G401.6 (cell line): ENCODE results near the gene PIK3CB.
"Not testable (repeated sequence)": the region's sequence is repeated elsewhere in the genome, so short reads cannot be mapped to it uniquely, and the experiment has no call there.

Experiments used
- FAIRE-seq: peaks from 2 replicates; lab custom pipeline; 2012; peaks lifted over from hg19 to GRCh38; lab: Jason Lieb, UNC

Gene PIK3CB

GRCh38 chr3:138834596-138835396 lies at the start of gene PIK3CB:
Gene PIK3CB, minus strand, starts transcription at chr3:138834928. Its CDS starts 75,585 bp downstream, at chr3:138759343.
- no peak for FAIRE-seq

DNA sequence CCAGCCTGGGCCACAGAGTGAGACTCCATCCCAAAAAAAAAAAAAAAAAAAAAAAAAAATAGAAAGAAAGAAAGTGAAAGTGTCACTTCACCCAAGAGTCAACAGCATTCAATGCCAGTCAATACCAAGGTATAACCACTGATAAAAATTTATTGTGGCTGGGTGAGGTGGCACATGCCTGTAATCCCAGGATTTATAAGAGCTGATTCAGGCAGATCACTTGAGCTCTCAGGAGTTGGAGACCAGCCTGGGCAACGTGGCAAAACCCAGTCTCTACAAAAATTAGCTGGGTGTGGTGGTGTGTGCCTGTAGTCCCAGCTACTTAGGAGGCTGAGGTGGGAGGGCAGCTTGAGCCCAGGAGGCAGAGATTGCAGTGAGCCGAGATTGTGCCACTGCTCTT lies 46.5 kb upstream of the PIK3CB start:
- FAIRE-seq, result no peak

- no peak for FAIRE-seq
Measured at GRCh38 chr3:138879541-138880380, 45.0 kb upstream of the PIK3CB start.

DNA sequence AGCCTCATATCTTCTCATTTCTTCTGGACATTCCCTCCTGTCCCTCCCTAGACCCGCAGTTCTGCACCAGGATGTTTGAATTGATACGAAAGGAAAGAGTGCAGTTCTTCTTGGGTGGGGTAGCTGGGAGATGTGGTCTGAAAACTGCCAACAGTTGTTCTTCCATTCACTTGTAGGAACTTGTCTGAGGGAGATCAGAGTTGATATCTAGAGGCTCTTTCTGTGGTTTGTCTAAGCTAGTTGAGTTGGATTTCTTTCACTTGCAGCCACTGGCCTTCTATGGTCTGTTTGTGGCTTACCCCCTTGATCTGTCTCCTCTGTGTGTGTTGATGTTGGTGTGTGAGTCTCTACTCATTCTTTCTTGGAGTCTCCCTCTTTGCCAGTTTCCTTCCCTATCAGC lies 42.5 kb upstream of the PIK3CB start:
- FAIRE-seq, result no peak

- FAIRE-seq, result no peak
Measured at GRCh38 chr3:138875754-138876664, 41.3 kb upstream of the PIK3CB start.

DNA sequence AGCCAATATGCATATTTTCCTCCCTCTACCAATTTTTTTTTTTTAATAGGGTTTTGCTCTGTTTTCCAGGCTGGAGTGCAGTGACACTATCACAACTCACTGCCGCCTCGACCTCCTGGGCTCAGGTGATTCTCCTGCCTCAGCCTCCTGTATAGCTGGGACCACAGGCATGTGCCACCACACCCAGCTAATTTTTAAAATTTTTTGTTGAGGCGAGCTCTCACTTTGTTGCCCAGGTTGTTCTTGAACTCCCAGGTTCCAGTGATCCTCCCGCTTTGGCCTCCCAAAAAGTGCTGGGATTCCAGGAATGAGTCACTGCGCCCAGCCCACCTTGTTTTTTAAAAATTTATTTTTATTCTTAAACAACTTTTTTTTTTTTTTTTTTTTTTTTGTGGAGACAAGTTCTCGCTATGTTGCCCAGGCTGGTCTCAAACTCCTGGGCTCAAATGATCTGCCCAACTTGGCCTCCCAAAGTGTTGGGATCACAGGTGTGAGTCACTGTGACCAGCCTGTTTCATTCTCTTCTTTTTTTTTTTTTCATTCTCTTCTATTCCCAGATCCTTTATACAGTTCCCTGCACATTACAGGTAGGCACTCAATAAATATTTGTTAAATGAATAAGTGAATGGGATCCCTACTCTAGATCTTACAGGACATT lies 40.5 kb upstream of the PIK3CB start:
- no peak for FAIRE-seq

- FAIRE-seq, result no peak
Measured at GRCh38 chr3:138873471-138874278, 38.9 kb upstream of the PIK3CB start.

GRCh38 chr3:138872632-138873031 lies 37.9 kb upstream of the PIK3CB start:
- no peak for FAIRE-seq

DNA sequence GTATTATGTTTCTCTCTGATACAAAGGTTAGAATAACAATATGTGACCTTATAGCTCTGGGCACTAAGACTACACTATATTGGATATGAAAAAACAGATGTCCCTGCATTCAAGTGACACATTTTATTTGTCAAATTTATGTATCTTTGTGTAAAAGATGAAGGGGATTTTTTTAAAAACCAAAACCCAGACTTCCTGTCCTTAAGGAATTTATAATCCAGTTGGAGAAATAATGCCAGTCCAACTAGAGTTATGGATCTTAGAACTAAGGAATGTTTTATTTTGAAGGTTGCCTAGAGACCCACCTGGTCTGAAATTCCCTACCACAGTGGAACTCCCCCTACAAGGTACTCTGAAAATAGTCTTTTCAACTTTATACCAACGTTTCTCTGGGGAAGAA lies 33.3 kb upstream of the PIK3CB start:
- FAIRE-seq, result no peak

- FAIRE-seq, result no peak
Measured at GRCh38 chr3:138863776-138864113, 29.0 kb upstream of the PIK3CB start.

- FAIRE-seq, result no peak
Measured at GRCh38 chr3:138862924-138863775, 28.4 kb upstream of the PIK3CB start.

DNA sequence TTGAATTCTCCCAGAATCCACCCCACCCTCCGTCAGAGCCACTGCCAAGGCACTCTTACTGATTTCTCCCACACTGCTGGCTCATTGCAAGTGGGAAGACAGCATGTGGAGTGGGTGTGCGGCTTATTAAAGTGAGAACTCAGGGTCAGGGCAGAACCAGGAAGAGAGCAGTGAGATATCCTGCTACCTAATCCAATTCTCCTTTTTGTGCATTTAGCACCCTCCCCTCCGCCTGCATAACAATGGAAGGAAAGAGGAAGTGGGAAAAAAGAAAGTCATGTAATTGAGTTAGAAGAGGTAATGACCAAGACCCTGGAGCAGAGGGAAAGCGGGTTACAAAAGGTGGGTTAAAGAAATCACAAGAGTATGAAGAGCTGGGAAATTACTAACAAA lies 27.8 kb upstream of the PIK3CB start:
- no peak for FAIRE-seq

DNA sequence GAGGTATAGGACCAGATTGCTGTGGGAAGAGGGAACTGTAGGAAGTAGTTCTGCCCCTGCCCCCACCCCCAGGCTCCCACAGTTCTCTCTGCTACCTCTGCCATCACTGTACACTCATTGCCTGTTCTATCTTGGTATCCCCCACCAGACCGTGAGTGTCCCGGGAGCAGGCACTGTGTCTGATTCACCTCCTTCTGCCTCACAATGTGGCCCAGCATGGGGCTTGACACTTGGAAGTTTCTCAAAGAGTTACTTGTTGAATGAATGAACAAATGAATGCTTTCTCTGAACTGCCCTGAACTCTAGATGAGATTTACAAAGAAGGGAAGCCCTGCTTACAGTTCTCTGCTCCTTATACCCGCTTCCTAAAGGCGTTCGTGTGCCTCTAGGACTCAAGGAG lies 27.1 kb upstream of the PIK3CB start:
- no peak for FAIRE-seq

- FAIRE-seq, result no peak
Measured at GRCh38 chr3:138856799-138857198, 22.1 kb upstream of the PIK3CB start.

GRCh38 chr3:138854940-138855339 lies 20.2 kb upstream of the PIK3CB start:
- no peak for FAIRE-seq

DNA sequence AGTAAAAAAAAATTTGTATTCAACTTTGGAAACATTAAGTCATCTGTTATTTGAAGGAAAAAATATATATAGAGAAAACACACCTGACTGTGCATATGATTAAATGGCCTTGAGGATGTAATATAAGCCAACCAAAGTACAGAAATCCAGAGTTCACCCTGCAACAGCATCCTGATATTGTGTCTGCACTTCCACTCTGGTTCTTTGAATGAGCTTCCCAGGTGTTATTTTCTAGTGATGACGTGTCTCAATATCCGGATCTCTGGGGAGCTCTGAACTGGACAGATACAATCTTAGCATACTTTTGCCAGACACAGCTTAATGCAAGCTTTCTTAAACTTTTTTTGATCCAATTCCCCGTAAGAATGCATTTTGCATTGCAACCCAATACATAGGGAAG lies 19.5 kb upstream of the PIK3CB start:
- FAIRE-seq, result no peak

DNA sequence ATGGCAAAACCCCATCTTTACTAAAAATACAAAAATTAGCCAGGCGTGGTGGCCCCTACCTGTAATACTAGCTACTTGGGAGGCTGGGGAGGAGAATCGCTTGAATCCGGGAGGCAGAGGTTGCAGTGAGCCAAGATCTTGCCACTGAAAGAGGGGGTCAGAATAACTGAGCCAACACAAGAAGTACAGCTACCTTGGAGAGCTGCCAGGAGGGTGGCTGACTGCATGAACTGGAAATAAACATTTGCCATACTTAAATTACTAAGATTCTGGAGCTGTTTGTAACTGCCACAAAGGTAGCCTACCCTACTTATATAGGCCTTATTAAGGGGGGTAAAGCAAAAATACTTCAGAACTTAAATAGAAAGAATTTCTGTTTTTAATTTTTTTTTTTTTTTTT lies 15.4 kb upstream of the PIK3CB start:
- no peak for FAIRE-seq

GRCh38 chr3:138849222-138849940 lies 14.7 kb upstream of the PIK3CB start:
- FAIRE-seq, result no peak

DNA sequence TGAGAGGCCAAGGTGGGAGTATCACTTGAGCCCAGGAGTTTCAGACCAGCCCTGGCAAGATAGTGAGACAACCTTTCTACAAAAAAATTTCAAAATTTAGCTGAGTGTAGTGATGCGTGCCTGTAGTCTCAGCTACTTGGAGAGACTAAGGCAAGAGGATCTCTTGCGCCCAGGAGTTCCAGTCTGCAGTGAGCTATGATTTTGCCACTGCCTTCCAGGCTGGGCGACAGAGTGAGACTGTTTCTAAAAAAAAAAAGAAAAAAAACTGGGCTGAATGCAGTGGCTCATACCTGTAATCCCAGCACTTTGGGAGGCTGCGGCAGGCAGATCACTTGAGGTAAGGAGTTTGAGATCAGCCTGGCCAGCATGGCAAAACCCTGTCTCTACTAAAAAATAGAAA lies 14.0 kb upstream of the PIK3CB start:
- FAIRE-seq, result no peak

- FAIRE-seq, result not testable (repeated sequence)
Measured at GRCh38 chr3:138846824-138847223, 12.1 kb upstream of the PIK3CB start.
